K562 (cell line): ENCODE data around the gene INTS6L.

Source experiments
- GTF2E2 ChIP-seq: fragments of 200-800 bp; sonication (Bioruptor generic); IDR thresholded peaks from 2 replicates; pipeline ENCODE4 v1.6.1; 2016; ENCODE audit warnings: missing genetic modification characterization, missing compliant biosample characterization
- HDAC2 ChIP-seq: fragments of 450-650 bp; IDR thresholded peaks from 2 replicates; pipeline ENCODE4 v1.6.1; 2016; ENCODE audit warnings: mild to moderate bottlenecking
- KAT7 ChIP-seq: sonication (generic); formaldehyde crosslinking; IDR thresholded peaks from 2 replicates; pipeline ENCODE4 v1.8.0; 2022; ENCODE audit warnings: missing genetic modification reagents, mild to moderate bottlenecking, borderline replicate concordance
- MYC ChIP-seq, 2 experiments: fragments of 250-450 bp in 1 of 2; sonication (Bioruptor Pico) in 1 of 2; IDR thresholded peaks; 2 replicates each; pipeline versions ENCODE4 v1.5.1 to v1.6.1; 2012 to 2021; ENCODE audit warnings: low read depth in 2 of 2, borderline replicate concordance in 1 of 2, improper control_type of control experiment in 1 of 2, low read length in 1 of 2, mild to moderate bottlenecking in 1 of 2, moderate library complexity in 1 of 2
- MYNN ChIP-seq, 2 experiments: sonication (generic); formaldehyde crosslinking in 1 of 2; IDR thresholded peaks; 2 replicates each; pipeline versions ENCODE4 v1.5.0 to v1.6.1; 2016 to 2020; ENCODE audit warnings: antibody characterized with exemption in 1 of 2, missing genetic modification reagents in 1 of 2
- RB1 ChIP-seq: fragments of 450-650 bp; IDR thresholded peaks from 2 replicates; pipeline ENCODE4 v1.6.1; 2017; ENCODE audit warnings: low read depth, mild to moderate bottlenecking
- TARDBP ChIP-seq: fragments of 450-650 bp; IDR thresholded peaks from 2 replicates; pipeline ENCODE4 v1.6.1; 2016

- no peak for TF ChIP-seq MYNN (IDR thresholded peaks at IDR 0.05)
- no peak for TF ChIP-seq MYNN (CRISPR knock-in tag; IDR thresholded peaks at IDR 0.05)
- TF ChIP-seq TARDBP, result no peak
- no peak for TF ChIP-seq GTF2E2 (tag)
- no peak for TF ChIP-seq HDAC2
- TF ChIP-seq RB1, result no peak
- TF ChIP-seq MYC (IDR thresholded peaks at IDR 0.05; ENCODE audit: low read depth, low read length), result no peak
- no peak for TF ChIP-seq MYC (CRISPR knock-in tag; IDR thresholded peaks at IDR 0.05; ENCODE audit: borderline replicate concordance, low read depth)
- no peak for TF ChIP-seq KAT7 (CRISPR knock-in tag)
Measured at GRCh38 chrX:135505351-135505750, 15.1 kb upstream of the INTS6L start.
